GM19025 (cell line): ENCODE measurements around the gene SPATA31D3.
"Not testable (repeated sequence)": the region's sequence is repeated elsewhere in the genome, so short reads cannot be mapped to it uniquely, and the experiment has no call there.

Source experiments
- ATAC-seq: cut with Tn5 transposase; IDR thresholded peaks from one replicate; pipeline ENCODE4 v1.9.1; 2021; ENCODE audit warnings: mild to moderate bottlenecking, low read depth, moderate library complexity; ENCODE audit not compliant: unreplicated experiment

Gene SPATA31D3

DNA sequence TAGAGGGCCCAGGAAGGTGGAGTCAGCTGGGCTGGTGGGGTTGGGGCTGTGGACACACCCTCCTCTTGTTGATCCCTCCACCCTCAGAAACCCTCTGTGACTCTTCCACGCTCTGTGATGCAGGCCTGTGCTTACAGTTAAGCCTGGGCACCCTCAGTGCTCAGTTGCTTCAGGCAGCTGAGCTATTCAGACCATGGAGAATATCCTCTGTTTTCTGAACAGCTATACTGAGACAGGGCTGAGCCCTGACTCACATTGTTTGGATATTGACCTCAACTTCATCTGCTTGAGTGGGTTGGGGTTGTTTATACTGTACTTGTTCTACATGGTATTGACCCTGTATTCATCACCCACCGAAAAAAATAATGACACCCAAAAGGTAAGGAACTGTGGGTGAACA, at the start of gene SPATA31D3:
TSS of gene SPATA31D3 (plus strand) at position 108 of the 400 bp plus-strand sequence. CDS start at position 194, 86 bp downstream.
- ATAC-seq, result not testable (repeated sequence)

DNA sequence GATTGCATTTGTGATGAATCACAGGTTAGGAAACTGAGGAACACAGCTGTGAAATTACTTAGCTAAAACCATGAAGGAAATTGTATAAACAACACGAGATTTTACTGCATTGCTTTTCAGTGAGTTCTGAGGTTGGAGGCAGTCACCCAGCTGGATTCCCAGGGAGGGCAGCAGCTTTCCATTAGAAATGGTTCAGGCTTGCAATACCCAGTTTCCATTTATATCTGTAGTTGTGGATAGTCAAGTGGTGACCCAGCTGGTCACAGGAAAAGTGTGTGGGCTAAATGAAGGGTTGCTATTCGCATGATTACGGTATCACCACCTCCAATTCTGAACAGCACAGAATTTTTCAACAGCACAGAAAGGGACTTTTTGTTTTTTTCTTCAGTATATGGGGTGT, 49.4 kb upstream of the SPATA31D3 start:
- no peak for ATAC-seq

DNA sequence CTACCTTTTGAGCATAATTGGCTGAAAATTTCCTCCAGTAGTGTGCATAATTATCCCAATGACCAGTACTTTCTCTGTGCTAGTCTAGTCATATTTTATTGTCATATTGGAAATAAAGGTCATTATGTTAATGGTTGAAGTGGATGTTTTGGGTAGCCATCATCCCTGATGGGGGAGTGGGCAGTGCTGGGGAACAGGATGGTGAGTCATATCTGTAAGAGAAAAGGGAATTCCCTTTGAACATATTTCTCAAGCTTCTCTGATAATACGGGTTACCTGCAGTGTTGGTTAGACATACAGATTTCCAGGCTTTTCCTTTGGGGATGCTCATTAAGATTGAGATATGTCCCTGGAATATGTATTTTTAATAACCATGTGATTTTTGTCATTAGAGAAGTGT, 48.4 kb upstream of the SPATA31D3 start:
- ATAC-seq, result no peak

DNA sequence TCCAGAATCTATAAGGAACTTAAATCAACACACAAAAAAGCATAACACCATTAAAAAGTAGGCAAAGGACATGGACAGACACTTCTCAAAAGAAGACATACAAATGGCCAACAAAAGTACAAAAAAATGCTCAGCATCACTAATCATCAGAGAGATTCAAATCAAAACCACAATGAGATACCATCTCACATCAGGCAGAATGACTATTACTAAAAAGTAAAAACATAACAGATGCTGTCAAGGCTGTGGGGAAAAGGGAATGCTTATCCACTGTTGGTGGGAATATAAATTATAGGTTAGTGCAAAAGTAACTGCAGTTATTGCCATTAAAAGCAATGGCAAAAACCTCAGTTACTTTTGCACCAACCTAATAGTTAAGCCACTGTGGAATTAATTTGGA, 47.2 kb upstream of the SPATA31D3 start:
- ATAC-seq, result no peak

DNA sequence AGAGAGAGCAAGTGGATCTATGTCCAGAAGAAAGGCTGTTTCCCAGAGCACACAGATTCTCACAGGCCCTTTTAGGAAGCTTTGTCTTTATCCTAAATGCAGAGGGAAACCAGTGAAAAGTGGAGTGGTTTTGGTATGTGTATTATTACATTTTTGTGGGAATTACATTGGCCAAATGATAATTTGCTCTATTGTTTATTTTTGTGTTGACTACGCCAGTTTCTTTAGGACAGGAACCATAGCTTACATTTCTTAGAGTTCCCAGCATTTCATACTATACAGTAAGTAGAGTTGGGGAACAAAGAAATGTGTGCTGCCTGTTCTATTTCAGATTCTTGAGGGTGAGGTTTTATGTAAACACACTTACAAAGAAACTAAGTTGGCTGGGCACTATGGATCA, 44.4 kb upstream of the SPATA31D3 start:
- no peak for ATAC-seq

DNA sequence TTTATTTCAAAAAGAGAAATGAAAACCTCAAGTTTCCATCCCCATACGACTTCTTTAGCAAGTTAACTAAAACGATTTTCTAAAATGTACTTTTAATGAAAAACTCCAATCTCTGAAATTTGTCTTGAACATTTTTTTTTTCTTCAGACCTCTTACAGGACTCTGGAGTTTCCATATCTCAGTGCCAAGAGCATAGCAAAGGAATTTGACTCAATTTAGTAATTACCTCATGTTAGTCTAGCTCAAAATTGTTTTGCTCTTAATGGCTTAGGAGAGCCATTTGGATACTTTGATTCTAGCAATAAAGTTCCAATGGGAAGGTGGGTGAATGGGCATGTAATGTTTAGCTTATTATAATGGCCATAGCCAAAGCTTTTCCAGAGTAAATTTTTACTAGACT, 41.1 kb upstream of the SPATA31D3 start:
- no peak for ATAC-seq

DNA sequence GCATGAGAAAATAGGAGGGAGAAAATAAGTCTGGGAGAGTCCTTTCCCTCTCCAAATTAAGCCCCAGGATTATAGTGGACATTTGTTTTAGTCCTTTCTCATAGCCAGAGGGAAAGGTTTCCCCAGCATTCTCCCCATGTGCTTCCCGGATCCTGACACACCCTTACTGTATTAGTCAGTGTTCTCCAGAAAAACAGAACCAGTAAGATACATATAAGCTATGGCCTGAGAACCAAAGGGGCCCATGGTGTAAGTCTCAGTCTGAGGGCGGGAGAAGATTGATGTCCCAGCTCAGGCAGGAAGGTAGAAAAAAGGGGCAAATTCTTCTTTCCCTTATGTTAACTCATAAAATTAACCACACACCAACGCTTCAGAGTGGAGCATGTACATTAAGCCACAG, 40.7 kb upstream of the SPATA31D3 start:
- no peak for ATAC-seq

DNA sequence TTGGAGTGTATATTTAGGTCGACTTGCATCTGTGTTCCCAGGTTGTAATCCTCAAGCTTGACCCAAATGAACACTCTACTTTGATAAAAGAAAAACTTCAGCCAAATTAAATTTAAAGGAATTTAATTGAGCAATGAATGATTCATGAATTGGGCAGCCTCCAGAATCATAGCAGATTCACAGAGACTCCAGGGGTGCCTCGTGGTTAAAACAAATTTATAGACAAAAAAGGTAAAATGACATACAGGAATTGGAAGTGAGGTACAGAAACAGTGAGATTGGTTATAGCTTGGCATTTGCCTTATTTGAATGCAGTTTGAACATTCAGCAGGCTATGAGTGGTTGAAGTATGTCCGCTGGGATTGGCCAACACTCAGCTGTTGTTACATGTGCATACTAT, 36.6 kb upstream of the SPATA31D3 start:
- no peak for ATAC-seq

DNA sequence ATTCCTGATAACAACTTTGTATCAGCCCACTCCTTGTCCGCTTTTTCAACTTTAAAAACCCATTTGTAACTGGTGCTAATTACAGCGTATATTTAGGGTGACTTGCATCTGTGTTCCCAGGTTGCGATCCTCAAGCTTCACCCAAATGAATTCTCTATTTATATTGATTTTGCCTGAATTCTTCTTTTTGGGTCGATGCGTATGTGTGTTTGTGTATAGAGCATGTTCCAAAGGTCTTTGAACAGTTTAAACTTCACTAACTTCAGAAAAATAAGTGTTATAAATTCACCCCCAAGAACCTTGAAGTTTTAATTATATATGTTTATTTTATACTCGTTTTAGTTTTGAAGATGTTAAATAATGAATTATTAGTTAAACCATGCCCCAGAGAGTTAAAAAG, 31.2 kb upstream of the SPATA31D3 start:
- ATAC-seq, result no peak

DNA sequence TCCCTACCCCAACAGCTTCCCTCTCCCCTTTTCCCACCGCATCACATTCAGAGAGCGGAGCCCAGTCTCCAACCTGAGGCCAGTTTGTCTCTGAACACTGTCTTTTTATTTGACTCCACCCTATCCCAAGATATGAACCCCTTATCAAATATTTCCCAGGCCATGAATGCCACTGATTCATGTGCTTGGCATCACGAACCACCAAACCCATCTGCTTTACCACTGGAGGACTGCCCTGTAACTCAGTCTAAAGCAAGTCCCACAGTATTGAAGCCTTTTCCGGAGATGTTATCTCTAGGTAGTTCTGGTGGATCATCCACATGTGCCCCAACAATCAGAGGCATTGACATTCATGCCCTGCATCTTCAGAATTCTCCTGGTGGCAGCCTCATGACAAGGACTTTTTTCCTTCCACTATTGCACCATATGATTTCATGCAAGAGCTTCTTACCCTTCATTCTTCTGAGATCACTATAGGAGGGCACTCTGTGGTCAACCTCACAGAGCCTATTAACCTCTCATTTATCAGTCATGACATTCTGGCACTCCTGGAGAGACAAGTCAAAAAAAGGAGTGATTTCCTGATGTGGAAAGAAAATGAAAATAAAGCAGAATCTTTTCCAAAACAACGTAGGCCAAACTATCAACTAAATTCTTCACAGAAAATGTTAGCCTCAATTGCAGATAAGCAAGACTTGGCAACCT, 27.3 kb upstream of the SPATA31D3 start:
- ATAC-seq, result no peak

DNA sequence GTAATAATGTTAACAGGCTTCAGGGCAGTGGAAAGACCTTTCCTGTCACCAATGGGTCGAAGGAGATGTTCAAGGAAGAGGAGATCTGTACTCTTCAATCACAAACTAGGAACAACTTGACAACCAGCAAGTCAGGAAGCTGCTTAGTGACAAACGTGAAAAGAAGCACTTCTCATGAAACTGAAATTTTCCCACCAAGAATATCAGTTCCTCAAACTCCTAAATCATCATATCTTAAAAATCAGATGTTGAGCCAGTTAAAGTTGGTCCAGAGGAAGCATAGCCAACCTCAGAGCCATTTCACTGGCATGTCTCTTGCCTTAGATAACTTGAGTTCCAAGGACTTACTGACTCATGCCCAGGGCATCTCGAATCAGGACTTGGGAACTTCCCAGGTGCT, 24.8 kb upstream of the SPATA31D3 start:
- ATAC-seq, result not testable (repeated sequence)

DNA sequence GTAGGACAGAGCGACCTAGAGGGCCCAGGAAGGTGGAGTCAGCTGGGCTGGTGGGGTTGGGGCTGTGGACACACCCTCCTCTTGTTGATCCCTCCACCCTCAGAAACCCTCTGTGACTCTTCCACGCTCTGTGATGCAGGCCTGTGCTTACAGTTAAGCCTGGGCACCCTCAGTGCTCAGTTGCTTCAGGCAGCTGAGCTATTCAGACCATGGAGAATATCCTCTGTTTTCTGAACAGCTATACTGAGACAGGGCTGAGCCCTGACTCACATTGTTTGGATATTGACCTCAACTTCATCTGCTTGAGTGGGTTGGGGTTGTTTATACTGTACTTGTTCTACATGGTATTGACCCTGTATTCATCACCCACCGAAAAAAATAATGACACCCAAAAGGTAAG, 15.0 kb upstream of the SPATA31D3 start, which contains the start of gene SPATA31D4:
TSS of gene SPATA31D4 (plus strand) at position 124 of the 400 bp plus-strand sequence. CDS start at position 210, 86 bp downstream.
- not testable (repeated sequence) for ATAC-seq

DNA sequence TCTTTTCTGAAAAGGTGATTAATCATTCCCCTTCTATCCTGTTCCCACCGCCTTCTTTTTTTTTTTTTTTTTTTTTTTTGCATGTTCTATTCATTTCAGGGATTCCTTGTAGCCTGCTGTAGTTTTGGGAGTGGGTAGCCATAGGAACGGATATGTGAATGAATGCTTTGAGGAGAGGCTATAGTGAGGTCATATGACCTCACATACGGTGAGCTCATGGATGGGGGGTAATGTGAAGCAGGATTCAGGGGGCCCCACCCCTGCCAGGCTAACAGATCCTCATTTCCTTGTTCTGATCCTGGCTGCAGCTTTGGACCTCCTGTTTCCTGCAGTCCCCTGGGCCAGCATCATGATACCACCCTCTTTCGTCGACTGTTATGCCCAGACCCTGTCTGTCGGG, 13.2 kb upstream of the SPATA31D3 start:
- not testable (repeated sequence) for ATAC-seq

DNA sequence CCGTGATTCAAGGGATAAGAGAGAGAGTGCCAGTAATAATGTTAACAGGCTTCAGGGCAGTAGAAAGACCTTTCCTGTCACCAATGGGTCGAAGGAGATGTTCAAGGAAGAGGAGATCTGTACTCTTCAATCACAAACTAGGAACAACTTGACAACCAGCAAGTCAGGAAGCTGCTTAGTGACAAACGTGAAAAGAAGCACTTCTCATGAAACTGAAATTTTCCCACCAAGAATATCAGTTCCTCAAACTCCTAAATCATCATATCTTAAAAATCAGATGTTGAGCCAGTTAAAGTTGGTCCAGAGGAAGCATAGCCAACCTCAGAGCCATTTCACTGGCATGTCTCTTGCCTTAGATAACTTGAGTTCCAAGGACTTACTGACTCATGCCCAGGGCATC, 9.8 kb upstream of the SPATA31D3 start:
- ATAC-seq, result not testable (repeated sequence)

DNA sequence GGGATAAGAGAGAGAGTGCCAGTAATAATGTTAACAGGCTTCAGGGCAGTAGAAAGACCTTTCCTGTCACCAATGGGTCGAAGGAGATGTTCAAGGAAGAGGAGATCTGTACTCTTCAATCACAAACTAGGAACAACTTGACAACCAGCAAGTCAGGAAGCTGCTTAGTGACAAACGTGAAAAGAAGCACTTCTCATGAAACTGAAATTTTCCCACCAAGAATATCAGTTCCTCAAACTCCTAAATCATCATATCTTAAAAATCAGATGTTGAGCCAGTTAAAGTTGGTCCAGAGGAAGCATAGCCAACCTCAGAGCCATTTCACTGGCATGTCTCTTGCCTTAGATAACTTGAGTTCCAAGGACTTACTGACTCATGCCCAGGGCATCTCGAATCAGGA, 5.3 kb downstream of the SPATA31D3 start:
- ATAC-seq, result not testable (repeated sequence)

DNA sequence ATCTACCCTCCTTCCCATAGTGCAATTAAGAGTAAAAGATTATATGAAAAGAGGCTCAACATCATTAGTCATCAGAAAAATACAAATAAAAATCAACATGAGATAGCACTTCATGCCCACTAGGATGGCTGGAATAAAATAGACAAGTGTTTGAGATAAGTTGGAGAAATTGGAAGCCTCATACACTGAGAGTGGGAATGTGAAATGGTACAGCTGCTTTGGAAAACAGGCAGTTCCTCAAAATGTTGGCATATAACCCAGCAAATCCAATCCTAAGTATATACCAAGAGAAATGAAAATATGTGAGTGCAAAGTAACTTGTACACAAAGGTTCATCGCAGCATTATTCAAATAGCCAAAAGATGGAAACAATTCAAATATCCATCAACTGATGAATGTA, 9.8 kb downstream of the SPATA31D3 start:
- ATAC-seq, result no peak

DNA sequence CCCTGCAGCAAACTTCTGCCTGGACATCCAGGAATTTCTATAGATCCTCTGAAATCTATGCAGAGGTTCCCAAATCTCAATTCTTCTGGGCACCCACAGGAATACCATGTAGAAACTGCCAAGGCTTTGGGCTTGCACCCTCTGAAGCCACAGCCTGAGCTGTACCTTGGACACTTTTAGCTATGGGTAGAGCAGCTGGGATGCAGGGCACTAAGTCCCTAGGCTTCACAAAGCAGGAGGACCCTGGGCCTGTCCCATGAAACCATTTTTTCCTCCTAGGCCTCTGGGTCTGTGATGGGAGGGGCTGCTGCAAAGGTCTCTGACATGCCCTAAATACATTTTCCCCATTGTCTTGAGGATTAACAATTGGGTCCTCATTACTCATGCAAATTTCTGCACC, 12.3 kb downstream of the SPATA31D3 start:
- ATAC-seq, result no peak

DNA sequence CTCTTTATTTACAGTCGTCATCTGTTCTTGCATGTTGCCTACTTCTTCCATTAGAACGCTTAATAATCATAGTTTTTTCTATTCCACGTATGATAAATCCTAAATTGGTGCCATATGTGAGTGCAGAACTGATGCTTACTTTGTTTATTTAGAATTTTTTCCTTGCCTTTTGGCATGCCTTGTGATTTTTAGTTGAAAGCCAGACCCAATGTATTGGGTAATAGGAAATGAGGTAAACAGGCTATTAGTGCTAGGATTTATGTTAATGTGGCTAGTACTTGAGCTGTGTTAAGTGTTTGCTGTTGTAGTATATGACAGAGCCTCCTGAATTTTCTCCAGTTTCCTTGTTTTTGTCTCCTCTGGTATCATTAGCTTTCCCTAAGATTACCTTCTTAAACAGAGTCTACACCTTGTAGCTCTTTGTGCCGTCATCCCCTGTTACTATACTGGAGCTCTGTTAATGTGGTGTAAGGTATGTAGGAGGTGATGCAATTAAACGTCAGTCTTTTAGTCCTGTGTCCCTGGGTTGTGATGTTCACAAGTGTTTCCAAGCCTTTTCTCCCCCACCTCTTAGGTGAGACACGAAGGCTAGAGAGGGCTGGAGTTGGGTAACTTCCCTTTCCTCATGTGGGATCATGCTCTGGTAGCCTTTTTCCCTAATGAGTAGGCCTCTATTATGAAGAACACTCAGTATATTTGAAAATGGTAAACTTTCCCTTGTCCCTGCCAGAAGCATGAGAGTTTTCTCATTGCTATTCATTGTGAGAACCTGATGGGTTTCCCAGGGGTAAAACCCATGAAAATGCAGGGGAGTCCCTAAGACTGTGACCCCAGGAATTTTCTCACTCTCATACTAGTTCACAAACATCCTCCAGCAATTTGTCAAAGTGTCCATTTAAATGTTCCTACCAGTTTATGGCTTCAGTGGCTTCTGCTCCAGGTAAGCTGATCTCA, 21.2 kb downstream of the SPATA31D3 start:
- ATAC-seq, result no peak

DNA sequence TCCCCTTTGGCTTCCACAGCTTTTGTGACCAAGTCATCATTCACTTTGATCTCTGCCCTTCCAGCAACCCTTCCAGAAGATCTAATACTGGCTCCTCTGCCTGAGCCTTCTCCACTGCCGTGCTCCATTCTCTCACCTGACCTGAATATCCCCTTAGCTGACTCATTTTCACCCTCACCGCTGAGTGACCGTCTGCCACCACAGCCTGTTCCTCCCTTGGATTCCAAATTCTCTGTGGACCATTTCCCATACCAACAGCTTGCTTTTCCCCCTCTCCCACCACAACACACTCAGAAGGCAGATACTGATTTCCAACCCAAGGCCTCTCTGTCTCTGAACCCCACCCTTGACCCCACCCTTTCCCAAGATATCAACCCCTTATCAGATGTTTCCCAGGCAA, 24.7 kb downstream of the SPATA31D3 start:
- no peak for ATAC-seq

DNA sequence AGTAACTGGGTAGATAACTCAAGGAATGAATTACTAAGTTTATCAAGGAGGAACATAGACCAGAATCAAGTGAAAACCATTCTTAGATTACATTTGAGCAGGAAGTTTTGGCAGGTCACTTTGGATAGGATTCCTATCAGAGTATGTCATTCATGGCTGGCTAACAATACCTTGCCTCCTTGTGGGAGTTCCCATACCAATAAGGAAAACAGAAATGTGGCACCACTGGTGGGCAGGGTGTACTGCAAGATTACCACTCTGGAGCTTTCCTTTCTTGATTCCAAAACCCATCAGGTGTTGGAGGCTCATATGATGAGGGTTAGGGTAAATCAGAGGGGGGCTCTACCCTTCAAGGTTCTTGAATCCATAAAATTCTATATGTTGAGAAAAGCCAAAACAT, 26.7 kb downstream of the SPATA31D3 start:
- ATAC-seq, result no peak

DNA sequence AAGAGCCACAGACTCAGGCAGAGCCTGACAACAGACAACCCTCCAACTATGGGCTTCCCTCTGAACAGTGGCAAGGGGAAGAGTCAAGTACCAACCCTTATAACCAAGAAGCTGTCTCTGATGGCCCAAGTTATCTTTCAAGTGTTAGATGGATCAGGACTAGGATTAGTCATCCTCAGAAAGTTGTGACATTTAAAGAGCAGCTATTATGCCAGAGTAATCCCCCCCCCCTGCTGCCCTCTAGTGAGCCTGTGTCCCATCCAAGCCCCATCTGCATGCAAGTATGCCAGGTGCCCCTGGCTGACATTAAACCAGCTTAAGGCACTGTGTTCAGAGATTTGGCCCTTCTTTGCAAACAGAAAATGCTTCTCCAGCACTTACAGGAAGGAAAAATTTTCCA, 28.4 kb downstream of the SPATA31D3 start:
- ATAC-seq, result no peak
